Calu3 (cell line): ENCODE results near the gene SMPD3. TPM values are rescaled to one million over a fixed set of nuclear protein-coding genes. Genes with fewer than 3 reads are reported as not detected.

ENCODE experiments used
- BruUV-seq: library from RNA; stranded (reverse); fragments of 400-500 nt; replicated peaks from 2 replicates; lab custom pipeline; 2021; lab: Mats Ljungman, UMichigan
- CTCF ChIA-PET: fragments of 300-600 bp; sonication (Branson Sonifier 250); formaldehyde crosslinking; loops from one replicate; lab custom pipeline; 2022; ENCODE audit warnings: antibody characterized with exemption; lab: Charles Lee
- DNase-seq: peaks from one replicate; pipeline ENCODE4 v3.0.0; 2022
- H3K27ac Mint-ChIP-seq: one replicate; pipeline ENCODE4 v1.8.0; 2022; ENCODE audit warnings: mixed read lengths; ENCODE audit not compliant: unreplicated experiment
- H3K27me3 Mint-ChIP-seq: one replicate; pipeline ENCODE4 v1.8.0; 2022; ENCODE audit warnings: mixed read lengths; ENCODE audit not compliant: unreplicated experiment
- H3K36me3 Mint-ChIP-seq: one replicate; pipeline ENCODE4 v1.8.0; 2022; ENCODE audit warnings: mild to moderate bottlenecking, moderate library complexity, mixed read lengths; ENCODE audit not compliant: insufficient read depth, unreplicated experiment
- H3K4me1 Mint-ChIP-seq: one replicate; pipeline ENCODE4 v1.8.0; 2022; ENCODE audit warnings: mild to moderate bottlenecking, low read depth, mixed read lengths; ENCODE audit not compliant: unreplicated experiment
- H3K4me3 Mint-ChIP-seq: one replicate; pipeline ENCODE4 v1.8.0; 2022; ENCODE audit warnings: mild to moderate bottlenecking, low read depth, moderate library complexity, mixed read lengths; ENCODE audit not compliant: unreplicated experiment
- H3K9me3 Mint-ChIP-seq: one replicate; pipeline ENCODE4 v1.8.0; 2022; ENCODE audit warnings: low read depth, mixed read lengths; ENCODE audit not compliant: unreplicated experiment
- CTCF ChIP-seq: fragments of 200-600 bp; IDR thresholded peaks from one replicate; pipeline ENCODE4 v1.8.0; 2022; ENCODE audit warnings: antibody characterized with exemption; ENCODE audit not compliant: unreplicated experiment
- intact Hi-C: fragments of 100-400 bp; cut with micrococcal nuclease; formaldehyde crosslinking; loops from one replicate; pipeline ENCODE4 v1.10.0; 2022; ENCODE audit not compliant: unreplicated experiment
- total RNA-seq: library from RNA; stranded (reverse); gene quantifications from 2 replicates; pipeline ENCODE4 v1.2.3, GENCODE V29; 2022

The SMPD3 gene
- total RNA-seq, 1 experiment from 2014 or later = 0.42 TPM

DNA sequence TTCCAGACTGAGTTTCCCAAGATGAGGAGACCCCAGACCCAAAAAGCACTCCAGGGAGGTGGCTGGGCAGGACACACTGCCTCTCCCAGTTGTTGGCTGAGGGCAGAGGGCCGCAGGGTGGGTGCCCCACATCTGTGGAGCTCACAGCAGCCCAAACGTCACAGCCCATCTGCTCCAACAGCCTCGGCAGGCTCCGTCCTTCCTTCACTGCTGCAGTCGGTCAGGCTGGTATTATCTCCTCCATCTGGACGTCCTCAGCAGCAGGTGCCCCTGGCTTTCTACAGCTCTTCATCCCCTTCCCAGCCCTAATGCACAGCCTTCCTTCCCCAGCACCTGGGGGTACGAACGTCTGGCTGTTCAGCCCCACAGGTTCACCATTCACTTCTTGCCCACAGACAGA, 82.2 kb downstream of the SMPD3 start:
- no peak for DNase-seq
- Mint-ChIP-seq H3K27ac (peak overlapping the region; percentile 8), H3K9me3 (no peaks in the 10 kb centered on the region), H3K27me3 (peaks cover 35% of the 10 kb centered on the region), H3K4me3 (no peak overlapping the region), H3K4me1 (no peaks in the 10 kb centered on the region), H3K36me3 (peaks cover 11% of the 10 kb centered on the region)
- no TSS peak for BruUV-seq
- intact Hi-C loops = no loop called here
- no peak for TF ChIP-seq CTCF
- CTCF ChIA-PET = interaction anchor here (1.0 kb wide), 1 partner anchor 104 kb away, joined by 3 read pairs; no protein-coding TSS in a partner anchor

GRCh38 chr16:68365167-68365817, 83.0 kb downstream of the SMPD3 start:
- no peak for DNase-seq
- Mint-ChIP-seq H3K9me3 (no peaks in the 10 kb centered on the region), H3K27ac (peak overlapping the region; percentile 8), H3K4me3 (no peak overlapping the region), H3K36me3 (peaks cover 11% of the 10 kb centered on the region), H3K4me1 (no peaks in the 10 kb centered on the region), H3K27me3 (peaks cover 35% of the 10 kb centered on the region)
- no TSS peak for BruUV-seq
- intact Hi-C loops = no loop called here
- CTCF ChIA-PET = interaction anchor here (0.8 to 1.0 kb wide), 2 partner anchors 71 to 103 kb away, joined by 3 to 4 read pairs; no protein-coding TSS in a partner anchor
- TF ChIP-seq CTCF = no peak

GRCh38 chr16:68364561-68364998, 83.7 kb downstream of the SMPD3 start:
- Mint-ChIP-seq H3K4me3 (no peak overlapping the region), H3K27ac (no peak overlapping the region), H3K36me3 (peaks cover 11% of the 10 kb centered on the region), H3K4me1 (no peaks in the 10 kb centered on the region), H3K9me3 (no peaks in the 10 kb centered on the region), H3K27me3 (peaks cover 35% of the 10 kb centered on the region)
- BruUV-seq = no TSS peak
- CTCF ChIA-PET = interaction anchor here (0.6 to 0.9 kb wide), 3 partner anchors 20 to 352 kb away, joined by 3 to 4 read pairs (median 4); no protein-coding TSS in a partner anchor
- intact Hi-C loops = no loop called here
- no peak for DNase-seq
- no peak for TF ChIP-seq CTCF

- Mint-ChIP-seq H3K9me3 (no peaks in the 10 kb centered on the region), H3K27me3 (peaks cover 32% of the 10 kb centered on the region), H3K4me3 (no peak overlapping the region), H3K4me1 (no peaks in the 10 kb centered on the region), H3K27ac (no peak overlapping the region), H3K36me3 (peaks cover 12% of the 10 kb centered on the region)
- no peak for DNase-seq
- CTCF ChIA-PET = interaction anchor here (0.6 to 0.9 kb wide), 2 partner anchors 21 to 351 kb away, joined by 3 to 4 read pairs; no protein-coding TSS in a partner anchor
- intact Hi-C loops = no loop called here
- TF ChIP-seq CTCF = no peak
- BruUV-seq = no TSS peak
These were observed 84.4 kb downstream of the SMPD3 start for GRCh38 chr16:68363658-68364521.
